Glutamatergic neuron (in vitro differentiated cells): Measurements from ENCODE around the gene HBD. TPM values are rescaled to one million over a fixed set of nuclear protein-coding genes. Genes with fewer than 3 reads are reported as not detected.

Source experiments
- DNase-seq: peaks from one replicate; pipeline ENCODE4 v3.0.0; 2022
- H3K27ac Mint-ChIP-seq: one replicate; pipeline ENCODE4 v1.8.0; 2020; ENCODE audit warnings: mild to moderate bottlenecking, mixed read lengths, inconsistent platforms; ENCODE audit not compliant: unreplicated experiment
- H3K27me3 Mint-ChIP-seq: one replicate; pipeline ENCODE4 v1.8.0; 2020; ENCODE audit warnings: mild to moderate bottlenecking, moderate library complexity, mixed read lengths, inconsistent platforms; ENCODE audit not compliant: unreplicated experiment
- H3K36me3 Mint-ChIP-seq: one replicate; pipeline ENCODE4 v1.8.0; 2020; ENCODE audit warnings: mild to moderate bottlenecking, mixed read lengths, inconsistent platforms; ENCODE audit not compliant: unreplicated experiment
- H3K4me1 Mint-ChIP-seq: one replicate; pipeline ENCODE4 v1.8.0; 2020; ENCODE audit warnings: mild to moderate bottlenecking, low read depth, mixed read lengths, inconsistent platforms; ENCODE audit not compliant: unreplicated experiment
- H3K4me3 Mint-ChIP-seq: one replicate; pipeline ENCODE4 v1.8.0; 2020; ENCODE audit warnings: mild to moderate bottlenecking, mixed read lengths, inconsistent platforms; ENCODE audit not compliant: unreplicated experiment
- H3K9me3 Mint-ChIP-seq: one replicate; pipeline ENCODE4 v1.8.0; 2020; ENCODE audit warnings: mild to moderate bottlenecking, moderate library complexity, mixed read lengths, inconsistent platforms; ENCODE audit not compliant: unreplicated experiment
- CTCF ChIP-seq: fragments of 200-600 bp; sonication (generic); IDR thresholded peaks from one replicate; pipeline ENCODE4 v1.5.0; 2021; ENCODE audit not compliant: partially characterized antibody, unreplicated experiment
- long read RNA-seq: library from polyadenylated mRNA; unstranded; transcript quantifications from one replicate; pipeline ENCODE4 v2.0.0, GENCODE V29; 2020; ENCODE audit not compliant: unreplicated experiment
- total RNA-seq: library from RNA; stranded (reverse); fragmentation: NEBNext Ultra II Directional; extraction: Animal tissue kit (Norgen Biotek cat#: 25700); gene quantifications from one replicate; pipeline ENCODE4 v1.2.1, GENCODE V29; 2021; ENCODE audit not compliant: unreplicated experiment

Gene HBD
- not detected for total RNA-seq
- long read RNA-seq, result 0 reads

GRCh38 chr11:5234381-5234834 lies at the start of gene HBD:
Gene HBD (minus strand): TSS chr11:5234483. CDS start chr11:5234433, 50 bp downstream.
- no peaks in the 10 kb centered on the region for H3K27me3 Mint-ChIP-seq
- no peaks in the 10 kb centered on the region for H3K9me3 Mint-ChIP-seq
- no peak for DNase-seq
- H3K36me3 Mint-ChIP-seq, result no peaks in the 10 kb centered on the region
- no peak within 1 kb of the TSS for H3K27ac Mint-ChIP-seq
- TF ChIP-seq CTCF, result no peak
- H3K4me1 Mint-ChIP-seq, result no peaks in the 10 kb centered on the region
- no peak within 1 kb of the TSS for H3K4me3 Mint-ChIP-seq

GRCh38 chr11:5283882-5284281 lies 49.6 kb upstream of the HBD start:
- no peak overlapping the region for H3K4me3 Mint-ChIP-seq
- H3K27me3 Mint-ChIP-seq, result no peaks in the 10 kb centered on the region
- no peak overlapping the region for H3K27ac Mint-ChIP-seq
- peaks cover 4% of the 10 kb centered on the region for H3K9me3 Mint-ChIP-seq
- H3K36me3 Mint-ChIP-seq, result no peaks in the 10 kb centered on the region
- TF ChIP-seq CTCF, result no peak
- peaks cover 4% of the 10 kb centered on the region for H3K4me1 Mint-ChIP-seq
- DNase-seq, result no peak

GRCh38 chr11:5283086-5283485 lies 48.8 kb upstream of the HBD start:
- DNase-seq, result no peak
- TF ChIP-seq CTCF, result no peak
- Mint-ChIP-seq H3K9me3 (peaks cover 4% of the 10 kb centered on the region), H3K4me3 (no peak overlapping the region), H3K27me3 (no peaks in the 10 kb centered on the region), H3K27ac (no peak overlapping the region), H3K36me3 (no peaks in the 10 kb centered on the region), H3K4me1 (peaks cover 4% of the 10 kb centered on the region)

GRCh38 chr11:5282628-5283027 lies 48.3 kb upstream of the HBD start:
- no peak overlapping the region for H3K27ac Mint-ChIP-seq
- H3K27me3 Mint-ChIP-seq, result no peaks in the 10 kb centered on the region
- H3K4me3 Mint-ChIP-seq, result no peak overlapping the region
- no peak for TF ChIP-seq CTCF
- H3K9me3 Mint-ChIP-seq, result peaks cover 4% of the 10 kb centered on the region
- peaks cover 4% of the 10 kb centered on the region for H3K4me1 Mint-ChIP-seq
- DNase-seq, result no peak
- no peaks in the 10 kb centered on the region for H3K36me3 Mint-ChIP-seq

GRCh38 chr11:5281596-5281995 lies 47.3 kb upstream of the HBD start:
- Mint-ChIP-seq H3K27ac (no peak overlapping the region), H3K4me3 (no peak overlapping the region), H3K4me1 (peaks cover 4% of the 10 kb centered on the region), H3K9me3 (peaks cover 4% of the 10 kb centered on the region), H3K36me3 (no peaks in the 10 kb centered on the region), H3K27me3 (no peaks in the 10 kb centered on the region)
- DNase-seq, result no peak
- TF ChIP-seq CTCF, result no peak
